HG03108 (cell line): ENCODE data around the gene FKBP3.

ENCODE experiments used
- ATAC-seq: cut with Tn5 transposase; IDR thresholded peaks from one replicate; pipeline ENCODE4 v1.9.1; 2021; ENCODE audit warnings: moderate library complexity; ENCODE audit not compliant: unreplicated experiment

FKBP3 gene

DNA sequence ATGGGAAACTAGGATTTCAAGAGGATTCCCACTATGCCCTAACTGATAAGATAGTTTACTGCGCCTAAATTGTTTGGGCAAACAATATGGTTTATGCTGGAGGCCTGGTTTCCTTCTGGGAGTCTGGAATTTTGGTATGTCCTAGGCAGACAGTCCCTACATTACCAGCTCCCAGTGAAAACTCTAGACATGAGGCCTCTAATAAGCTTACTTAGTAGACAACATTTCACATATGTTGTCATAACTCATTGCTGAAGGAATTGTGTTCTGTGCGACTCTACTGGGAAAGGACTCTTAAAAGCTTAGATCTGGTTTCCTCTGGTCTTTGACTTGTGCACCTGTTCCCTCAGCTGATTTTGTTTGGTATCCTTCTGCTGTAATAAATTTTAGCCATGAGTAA is 68.3 kb downstream of the FKBP3 start:
- no peak for ATAC-seq
